HuH-7.5 (cell line): ENCODE measurements around the gene GPR171.
"Not testable (repeated sequence)": the region's sequence is repeated elsewhere in the genome, so short reads cannot be mapped to it uniquely, and the experiment has no call there.

ENCODE experiments used
- DNase-seq: peaks from one replicate; pipeline ENCODE4 v3.0.0; 2011; ENCODE audit warnings: low spot score

GPR171 gene, protein sequence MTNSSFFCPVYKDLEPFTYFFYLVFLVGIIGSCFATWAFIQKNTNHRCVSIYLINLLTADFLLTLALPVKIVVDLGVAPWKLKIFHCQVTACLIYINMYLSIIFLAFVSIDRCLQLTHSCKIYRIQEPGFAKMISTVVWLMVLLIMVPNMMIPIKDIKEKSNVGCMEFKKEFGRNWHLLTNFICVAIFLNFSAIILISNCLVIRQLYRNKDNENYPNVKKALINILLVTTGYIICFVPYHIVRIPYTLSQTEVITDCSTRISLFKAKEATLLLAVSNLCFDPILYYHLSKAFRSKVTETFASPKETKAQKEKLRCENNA

DNA sequence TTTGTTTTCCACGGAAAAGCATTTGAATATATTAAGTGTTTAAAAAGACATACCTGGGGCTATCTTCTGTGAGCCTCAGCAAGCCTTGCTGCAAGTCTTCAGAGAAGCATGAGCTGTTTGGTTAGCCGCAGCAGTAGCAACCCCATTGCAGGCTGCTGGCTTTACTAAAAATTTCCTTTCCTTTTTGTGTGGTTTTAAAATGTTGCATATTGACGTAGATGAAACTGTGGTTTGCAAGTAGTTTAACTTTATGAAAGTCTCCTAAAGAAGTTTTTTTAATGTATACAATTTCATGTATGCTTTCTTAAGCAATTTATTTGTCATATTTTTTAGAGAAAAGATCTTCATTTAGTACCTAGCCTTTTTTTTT lies at the start of gene GPR171:
TSS of gene GPR171 (minus strand) at position 166 of the 370 bp plus-strand sequence. CDS start 3,830 bp downstream, outside the sequence.
- DNase-seq = no peak

DNA sequence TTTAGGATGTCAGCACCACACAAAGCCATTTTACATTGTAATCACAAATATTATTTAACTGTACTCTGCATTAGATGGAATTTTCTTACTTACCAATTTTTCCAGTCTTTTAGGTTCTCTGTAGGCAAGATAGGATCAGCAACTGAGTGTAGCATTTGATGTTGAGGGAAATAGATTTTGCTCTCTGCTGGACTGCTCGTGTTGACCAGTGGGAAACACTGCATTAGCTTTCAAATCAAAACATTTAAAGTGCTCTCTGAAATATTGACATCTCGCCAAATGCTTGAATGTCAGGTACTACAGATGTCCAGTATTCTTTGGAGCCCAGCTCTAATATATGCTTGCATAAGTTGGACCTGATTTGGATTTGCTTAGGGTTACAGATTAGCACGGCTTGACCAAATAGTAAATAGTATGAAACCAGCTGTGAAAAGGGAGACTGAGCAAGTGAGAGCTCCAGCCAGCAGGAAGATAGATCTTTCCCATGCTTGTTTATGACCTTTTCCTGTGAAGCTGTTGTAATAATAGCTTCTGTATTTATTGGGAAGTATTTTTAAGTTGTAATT lies 45.8 kb upstream of the GPR171 start:
- no peak for DNase-seq

DNA sequence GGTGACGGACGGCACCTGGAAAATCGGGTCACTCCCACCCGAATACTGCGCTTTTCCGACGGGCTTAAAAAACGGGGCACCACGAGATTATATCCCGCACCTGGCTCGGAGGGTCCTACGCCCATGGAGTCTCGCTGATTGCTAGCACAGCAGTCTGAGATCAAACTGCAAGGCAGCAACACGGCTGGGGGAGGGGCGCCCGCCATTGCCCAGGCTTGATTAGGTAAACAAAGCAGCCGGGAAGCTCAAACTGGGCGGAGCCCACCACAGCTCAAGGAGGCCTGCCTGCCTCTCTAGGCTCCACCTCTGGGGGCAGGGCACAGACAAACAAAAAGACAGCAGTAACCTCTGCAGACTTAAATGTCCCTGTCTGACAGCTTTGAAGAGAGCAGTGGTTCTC lies 39.0 kb upstream of the GPR171 start:
- DNase-seq = not testable (repeated sequence)

DNA sequence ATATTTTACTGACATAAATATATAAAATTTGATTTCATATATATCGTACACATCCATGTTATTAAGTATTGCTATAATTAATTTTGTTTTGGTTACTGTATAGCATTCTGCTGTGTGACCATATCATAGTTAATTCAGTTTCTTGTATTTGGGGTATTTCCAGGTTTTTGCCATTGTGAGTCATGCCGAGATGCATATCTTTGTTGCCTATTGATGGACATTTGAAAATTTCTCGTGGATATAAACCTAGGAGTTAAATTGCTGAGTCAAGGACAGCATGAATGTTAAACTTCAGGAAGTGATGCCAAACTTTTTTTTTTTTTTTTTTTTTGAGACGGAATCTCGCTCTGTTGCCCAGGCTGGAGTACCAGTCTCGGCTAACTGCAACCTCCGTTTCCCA lies 33.7 kb upstream of the GPR171 start:
- no peak for DNase-seq

DNA sequence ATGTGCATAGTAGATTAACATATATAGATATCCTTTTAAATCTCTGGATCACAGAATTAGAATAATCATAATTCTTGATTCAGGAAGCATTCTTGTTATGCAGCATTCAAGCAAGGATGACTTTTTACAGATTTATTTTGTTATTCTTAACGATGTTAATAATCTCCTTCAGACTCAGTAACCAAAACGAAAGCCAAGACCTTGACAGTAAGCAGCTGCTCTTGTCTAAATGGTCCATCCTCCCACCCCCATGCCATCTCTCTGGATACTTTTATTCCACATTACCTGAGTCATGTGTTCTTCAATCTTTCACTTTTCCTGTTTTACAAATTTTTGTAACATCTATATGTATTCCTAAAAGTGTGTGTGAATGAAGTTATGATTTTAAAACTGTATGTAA lies 33.3 kb upstream of the GPR171 start:
- no peak for DNase-seq

DNA sequence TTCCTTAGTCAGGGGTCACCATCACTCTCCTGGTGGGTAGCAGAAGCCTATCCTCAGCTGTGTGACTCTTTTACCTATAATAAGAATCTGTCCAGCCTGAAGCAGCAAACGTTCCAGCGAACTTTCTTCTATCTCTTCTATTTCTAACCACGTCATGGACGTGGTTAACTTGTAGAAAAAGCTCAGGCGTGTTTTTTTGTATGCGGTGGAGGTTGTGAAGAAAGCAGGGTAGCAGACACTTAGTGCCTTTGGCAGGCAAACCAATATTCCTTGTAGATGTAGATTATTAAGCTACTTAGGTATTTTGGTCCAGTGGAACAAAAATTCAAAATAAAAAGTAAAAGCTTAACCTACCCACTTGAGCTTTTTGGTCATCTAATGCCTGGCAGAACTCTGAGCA lies 31.8 kb upstream of the GPR171 start:
- no peak for DNase-seq

DNA sequence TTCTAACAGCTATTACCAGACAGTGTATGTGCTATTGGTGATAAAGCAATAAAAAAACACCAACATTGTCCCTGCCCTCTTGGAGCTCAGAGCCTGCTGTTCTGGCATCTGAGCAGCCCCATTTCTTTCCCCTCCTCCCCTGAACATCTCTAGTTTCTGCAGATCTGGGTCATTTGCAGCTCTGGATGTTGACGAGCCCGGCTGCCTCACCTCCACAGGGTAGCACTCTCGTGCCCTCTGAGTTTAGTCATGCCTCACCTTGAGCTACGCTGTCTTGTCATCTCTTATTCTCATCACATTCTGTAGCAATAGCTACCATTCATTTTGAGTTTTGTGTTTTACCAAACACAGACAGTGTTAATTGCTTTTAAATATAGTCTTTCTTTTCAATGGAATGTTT lies 30.0 kb upstream of the GPR171 start:
- DNase-seq = no peak

DNA sequence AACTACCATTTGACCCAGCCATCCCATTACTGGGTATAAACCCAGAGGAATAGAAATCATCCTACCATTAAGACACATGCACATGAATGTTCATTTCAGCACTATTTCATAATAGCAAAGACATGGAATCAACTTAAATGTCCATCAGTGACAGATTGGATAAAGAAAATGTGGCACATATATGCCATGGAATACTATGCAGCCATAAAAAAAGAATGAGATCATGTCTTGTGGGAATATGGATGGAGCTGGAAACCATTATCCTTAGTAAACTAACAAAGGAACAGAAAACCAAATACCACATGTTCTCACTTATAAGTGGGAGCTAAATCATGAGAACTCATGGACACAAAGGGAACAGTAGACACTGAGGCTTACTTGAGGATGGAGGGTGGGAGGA lies 29.4 kb upstream of the GPR171 start:
- DNase-seq = not testable (repeated sequence)

DNA sequence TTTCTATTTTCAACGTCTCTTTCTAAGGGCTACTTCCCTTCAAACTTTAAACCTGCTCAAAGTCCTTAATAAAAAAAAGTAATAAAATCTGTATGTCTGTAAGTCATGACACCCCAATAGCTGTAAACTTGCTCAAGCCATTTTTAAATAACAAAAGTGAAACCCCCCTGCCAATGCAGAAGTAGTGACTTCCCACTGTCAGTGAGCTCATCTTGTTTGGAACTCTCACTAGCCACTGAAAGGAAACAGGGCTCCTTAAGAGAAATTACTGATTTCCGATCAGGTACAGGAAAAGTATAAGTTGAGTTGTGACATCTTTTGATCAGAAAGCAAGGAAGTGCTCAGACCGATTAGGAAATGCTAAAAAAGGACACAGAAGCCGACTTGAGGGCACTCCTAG lies 27.6 kb upstream of the GPR171 start:
- DNase-seq = no peak

DNA sequence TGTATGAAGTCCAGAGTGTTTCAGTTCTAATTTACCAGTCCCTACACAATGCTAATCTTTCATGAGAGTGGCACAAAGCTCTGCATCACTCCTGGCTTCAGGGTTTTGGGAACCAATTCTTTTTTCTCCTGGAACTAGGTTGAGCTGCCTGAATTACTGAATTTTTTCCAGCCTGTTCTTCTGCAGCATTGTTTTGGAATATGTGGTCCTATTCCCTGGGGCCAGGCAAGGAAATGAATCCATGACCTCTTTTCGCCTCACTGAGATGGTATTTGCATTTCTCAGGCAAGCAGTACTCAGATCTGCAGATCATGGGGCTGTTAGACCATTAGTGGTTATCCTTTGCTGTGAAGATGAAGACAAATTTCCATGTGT lies 25.6 kb upstream of the GPR171 start:
- no peak for DNase-seq

DNA sequence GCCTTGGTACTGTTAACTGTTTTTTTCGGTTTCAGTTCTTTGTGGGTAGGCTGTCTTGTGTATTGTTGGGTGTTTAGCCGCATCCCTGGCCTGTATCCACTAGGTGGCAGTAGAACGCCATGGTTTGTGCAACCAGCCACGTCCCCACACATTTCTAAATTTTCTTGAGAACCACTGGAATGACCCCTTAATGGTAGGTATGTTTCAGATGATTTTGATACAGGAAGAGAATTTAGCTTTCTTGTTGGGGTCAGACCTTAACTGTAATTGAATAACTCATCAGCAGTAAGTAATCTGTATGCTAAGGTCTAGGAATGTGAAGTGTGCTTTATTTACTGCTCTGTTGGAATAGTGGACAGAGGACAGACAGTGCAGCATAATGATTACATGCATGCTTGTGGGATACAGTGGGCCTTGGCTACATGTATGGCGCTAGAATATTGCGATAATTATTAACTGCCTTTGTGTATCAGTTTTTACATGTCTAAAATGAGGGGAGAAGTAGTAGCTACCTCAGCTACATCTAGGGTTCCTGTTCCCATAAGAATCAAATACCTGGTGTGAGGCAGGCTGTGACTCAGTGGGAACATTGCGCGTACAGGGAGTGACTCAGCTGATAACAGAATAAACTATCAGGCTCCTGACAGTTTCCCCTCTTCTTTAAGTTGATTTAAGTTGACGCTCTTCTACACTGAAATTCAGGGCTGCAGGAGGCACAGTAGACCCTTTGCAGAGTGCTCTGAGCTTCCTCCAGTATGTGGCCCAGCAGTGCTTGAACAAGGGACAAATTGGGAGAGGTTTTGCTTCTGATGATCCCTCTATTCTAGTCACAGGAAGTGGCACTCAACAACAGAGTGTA lies 25.0 kb upstream of the GPR171 start:
- peak; percentile 27 for DNase-seq

DNA sequence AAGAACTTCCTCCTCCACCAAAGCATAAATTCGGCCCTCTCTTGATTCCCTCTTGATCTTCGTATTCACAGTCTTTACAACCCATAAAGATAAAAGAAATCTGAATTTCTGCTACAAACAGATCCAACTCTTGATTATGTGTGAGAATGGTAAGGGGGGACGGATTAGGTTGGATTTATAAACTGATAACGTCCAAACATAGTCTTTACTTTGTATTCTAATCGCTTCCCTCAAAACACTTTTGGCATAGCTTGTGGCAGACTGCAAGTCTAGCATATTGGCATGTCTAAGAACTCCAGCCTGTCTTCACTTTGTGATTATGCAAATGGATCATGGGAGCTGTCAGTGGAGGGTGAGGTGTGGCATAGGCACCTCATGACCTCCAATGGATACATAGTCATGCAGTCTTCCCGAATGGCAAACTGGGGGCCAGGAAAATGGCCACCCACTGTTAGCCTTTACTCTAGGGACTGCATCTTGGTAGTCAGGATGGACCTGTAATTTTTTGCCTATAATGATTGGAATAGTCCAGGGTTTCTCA lies 24.3 kb upstream of the GPR171 start:
- no peak for DNase-seq

DNA sequence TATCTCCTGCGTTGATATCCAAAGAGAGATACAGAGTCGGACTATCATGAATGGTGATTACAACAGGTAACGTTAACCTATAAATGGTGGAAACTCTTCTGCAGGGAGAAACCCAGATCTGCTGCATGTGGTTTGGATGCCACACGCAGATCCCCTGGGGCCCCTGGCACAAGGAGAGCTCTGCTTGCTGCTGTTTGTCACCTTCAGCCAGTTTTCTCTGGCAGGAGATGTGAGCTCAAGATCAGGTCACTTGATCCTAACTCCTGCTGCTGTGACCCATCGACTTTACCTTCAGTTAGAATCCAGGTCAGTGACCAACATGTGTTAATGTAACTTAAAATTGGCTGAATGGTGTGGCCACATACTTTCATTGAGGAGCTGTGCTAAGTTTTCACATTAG lies 23.8 kb upstream of the GPR171 start:
- DNase-seq = no peak

DNA sequence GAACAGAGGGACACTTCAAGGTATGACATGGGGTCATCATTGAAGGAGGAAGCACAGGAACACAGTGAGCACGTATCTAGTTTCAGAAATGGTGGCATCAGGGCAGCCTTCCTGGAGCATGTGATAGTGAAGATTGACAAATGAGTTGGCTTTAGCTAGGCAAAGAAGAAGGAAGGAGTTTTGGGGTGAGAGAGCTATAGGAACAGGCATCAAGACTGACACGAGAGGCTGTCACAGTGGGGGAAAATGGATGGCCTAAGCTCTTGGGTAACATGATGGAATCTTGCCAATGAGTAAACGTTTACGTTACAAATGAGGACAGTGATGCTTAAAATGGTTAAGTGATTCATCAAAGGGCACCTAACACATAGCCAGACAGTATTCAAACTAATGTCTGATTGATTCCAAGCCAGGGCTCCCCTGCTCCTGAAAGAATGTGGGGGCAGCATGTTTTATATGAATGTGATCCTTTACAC lies 23.1 kb upstream of the GPR171 start:
- DNase-seq = peak; percentile 7

DNA sequence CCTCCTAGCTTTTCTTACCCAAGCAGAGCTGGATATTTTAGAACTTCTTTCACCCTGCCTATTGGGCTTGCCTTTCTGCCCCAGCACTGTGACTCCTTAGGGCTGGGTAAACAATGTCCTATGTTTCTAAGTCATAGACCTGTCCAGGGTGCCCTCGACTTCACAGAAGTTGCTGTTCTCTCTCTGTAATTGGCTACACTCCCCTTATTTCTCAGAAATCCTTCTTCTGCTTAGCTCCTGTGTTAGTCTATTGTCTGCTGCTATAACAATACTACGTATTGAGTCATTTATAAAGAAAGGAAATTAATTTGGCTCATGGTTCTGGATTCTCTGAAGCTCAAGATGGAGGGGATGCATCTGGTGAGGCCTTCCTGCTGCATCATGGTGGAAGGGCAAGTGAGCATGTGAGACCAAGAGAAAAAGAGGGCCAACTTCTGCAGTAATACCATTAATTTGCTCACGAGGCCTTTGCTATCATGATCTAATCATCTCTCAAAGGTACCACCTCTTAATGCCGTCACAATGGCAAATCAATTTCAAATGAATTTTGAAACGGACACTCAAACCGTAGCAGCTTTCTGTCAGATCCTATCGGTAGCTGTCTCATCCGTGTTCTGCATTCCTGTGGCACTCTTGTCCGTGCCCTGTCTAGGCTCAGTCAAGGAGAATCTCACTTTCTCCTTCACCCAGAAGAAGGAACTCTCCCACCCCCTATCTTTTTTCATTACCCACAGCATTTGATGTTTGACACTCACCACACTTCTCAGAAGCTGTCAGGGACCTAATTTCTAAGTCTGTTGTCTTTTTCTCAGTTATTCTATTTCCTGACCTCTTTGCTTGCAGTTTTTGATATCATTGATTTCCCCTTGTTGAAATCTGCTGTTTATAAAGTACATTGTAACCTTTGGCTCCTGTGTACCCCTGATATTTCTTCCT lies 22.3 kb upstream of the GPR171 start:
- no peak for DNase-seq

DNA sequence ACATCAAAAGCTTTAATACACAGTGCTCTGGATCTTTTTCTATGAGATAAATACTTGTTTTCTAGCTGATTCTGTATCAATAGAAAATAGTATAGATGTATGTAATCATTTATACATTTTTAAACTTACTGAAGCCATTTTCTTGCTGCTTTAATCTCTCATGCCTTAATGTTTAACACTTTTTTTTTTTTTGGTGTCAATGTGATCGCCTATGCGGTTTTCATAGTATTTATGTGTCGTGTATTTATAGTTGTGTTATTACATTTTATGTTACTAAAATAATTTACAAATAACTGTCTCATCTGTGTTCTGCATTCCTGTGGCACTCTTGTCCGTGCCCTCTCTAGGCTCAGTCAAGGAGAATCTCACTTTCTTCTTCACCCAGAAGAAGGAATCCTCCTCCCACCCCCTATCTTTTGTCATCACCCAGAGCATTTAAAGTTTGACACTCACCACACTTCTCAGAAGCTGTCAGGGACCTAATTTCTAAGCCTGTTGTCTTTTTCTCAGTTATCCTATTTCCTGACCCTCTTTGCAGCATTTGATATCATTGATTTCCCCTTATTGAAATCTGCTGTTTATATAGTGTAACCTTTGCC lies 21.4 kb upstream of the GPR171 start:
- no peak for DNase-seq

DNA sequence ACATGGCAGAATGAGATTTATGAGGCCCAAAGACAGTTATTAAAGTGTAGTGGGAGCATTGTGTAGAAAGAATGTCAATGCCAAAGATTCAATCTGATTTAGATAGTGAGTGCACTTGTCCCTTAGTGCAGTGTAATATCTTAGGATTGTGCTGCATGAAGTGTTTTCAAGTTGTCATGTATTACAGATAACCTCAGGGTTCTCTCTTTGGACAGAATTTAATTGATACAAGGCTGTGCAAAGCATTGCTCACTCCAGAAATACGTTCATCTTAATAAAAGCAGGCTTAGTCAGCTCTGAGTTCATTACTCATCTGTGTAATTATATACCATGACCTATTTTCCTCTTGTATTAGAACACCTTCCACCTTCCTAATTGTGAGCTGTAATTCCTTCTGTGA lies 16.0 kb upstream of the GPR171 start:
- DNase-seq = no peak

DNA sequence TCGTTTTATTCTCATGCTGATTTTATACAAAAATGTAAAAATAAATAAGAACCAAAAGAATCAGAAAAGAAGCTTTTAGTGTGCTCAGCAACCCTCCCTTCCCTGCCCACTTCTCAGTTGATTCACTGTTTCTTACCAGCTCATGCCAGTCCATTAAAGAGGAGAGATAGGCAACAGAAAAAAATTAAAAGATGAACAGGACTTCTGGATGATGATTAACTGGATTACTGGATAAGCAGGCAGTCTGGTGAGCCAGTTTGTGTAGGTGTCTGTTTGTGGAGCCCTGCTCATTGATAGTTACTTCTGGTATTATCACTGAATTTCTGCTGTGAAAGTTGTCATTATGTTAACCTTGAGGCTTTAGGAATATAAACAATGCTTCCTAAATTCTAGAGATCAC lies 15.1 kb upstream of the GPR171 start:
- no peak for DNase-seq

DNA sequence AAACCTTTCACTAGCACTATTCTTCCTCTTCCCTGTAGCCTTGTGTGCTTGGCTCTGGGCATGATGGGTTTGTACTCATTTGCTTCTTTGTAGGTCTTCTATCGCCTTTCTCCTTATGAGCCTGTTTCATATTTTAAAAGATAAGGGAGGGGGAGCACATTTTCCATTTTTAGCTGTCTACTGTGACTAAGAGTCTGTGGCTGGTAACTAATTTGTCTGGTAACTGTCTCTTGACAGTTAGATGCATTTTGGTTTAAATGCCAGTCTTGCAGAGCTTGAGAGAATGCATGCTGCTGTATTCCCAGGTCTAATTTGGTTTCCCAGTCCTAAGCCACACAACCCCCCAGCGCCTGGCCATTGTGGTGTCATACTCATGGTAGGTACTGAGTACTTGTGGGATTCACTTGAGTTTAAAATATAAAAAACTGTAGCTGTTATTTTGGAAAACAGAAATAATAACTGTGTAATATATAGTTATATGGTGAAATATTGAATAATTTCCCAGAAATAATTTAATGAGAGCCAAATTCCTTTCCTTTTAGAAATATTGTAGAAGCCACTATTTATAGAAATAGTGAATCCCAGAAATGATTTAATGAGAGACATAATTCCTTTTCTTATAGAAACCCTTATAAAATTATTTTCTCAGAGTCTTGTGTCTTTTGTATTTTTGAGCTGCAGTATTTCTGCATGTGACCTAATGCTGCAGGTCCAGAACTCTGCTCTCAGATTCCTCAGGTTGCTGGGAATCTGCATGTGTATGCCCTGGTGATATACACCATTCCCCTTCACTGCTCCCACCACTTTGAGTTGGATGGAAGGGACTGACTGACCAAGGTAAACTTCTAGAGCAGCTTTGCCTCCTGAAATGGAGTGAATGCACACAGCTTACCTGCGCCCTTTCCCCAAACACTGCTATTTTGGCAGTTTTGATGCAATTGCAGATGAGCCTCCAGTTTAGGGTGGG lies 13.9 kb upstream of the GPR171 start:
- no peak for DNase-seq

DNA sequence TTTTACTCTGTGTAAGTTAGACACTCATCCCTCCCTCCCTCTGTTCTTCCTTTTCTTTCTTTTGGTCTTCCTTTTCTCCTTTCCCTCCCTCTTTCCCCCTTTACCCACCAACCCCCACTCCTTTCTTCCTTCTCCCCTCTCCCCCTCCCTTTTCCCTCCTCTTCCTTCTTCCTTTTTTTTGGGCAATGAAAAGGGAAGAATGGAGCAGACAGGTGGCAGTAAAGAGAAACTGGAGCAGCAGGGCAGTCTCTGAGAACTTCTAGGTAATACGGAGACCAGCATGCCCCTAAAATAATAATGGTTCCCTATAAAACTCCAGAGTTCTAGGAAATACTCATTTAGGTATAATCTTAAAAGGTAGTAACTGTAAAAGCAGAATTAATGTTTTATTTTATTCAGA lies 11.4 kb upstream of the GPR171 start:
- no peak for DNase-seq
